ENCODE measurements around the gene BHLHE40. TPM values are rescaled to one million over a fixed set of nuclear protein-coding genes. Genes with fewer than 3 reads are reported as not detected.

The BHLHE40 gene
- total and polyA plus RNA-seq, 2 of the 13 experiments (the other 11 are each of a cell fraction or from before 2014, with no cell fraction given) = 1.8 to 51.0 TPM

- TF ChIP-seq RNF219 (CRISPR knock-in tag; IDR thresholded peaks at IDR 0.05) (no peak), ZNF816 (CRISPR knock-in tag; IDR thresholded peaks at IDR 0.05; ENCODE audit: borderline replicate concordance) (peak; percentile 69), NFAT5 (CRISPR knock-in tag; IDR thresholded peaks at IDR 0.05) (no peak), MIER3 (CRISPR knock-in tag; IDR thresholded peaks at IDR 0.05; ENCODE audit: borderline replicate concordance) (no peak), SUZ12 (IDR thresholded peaks at IDR 0.05; ENCODE audit: low read depth, low read length) (no peak), TGIF2 (CRISPR knock-in tag; IDR thresholded peaks at IDR 0.05) (0 out of 2 replicates have a peak, but pooled peaks have one; percentile 17), GPN1 (CRISPR knock-in tag; IDR thresholded peaks at IDR 0.05; ENCODE audit: borderline replicate concordance) (no peak), MAFG (CRISPR knock-in tag; IDR thresholded peaks at IDR 0.05) (no peak), AKAP8 (CRISPR knock-in tag; IDR thresholded peaks at IDR 0.05) (no peak), TRIM22 (IDR thresholded peaks at IDR 0.05) (no peak), ZNF891 (CRISPR knock-in tag; IDR thresholded peaks at IDR 0.05) (no peak), ZNF329 (CRISPR knock-in tag; IDR thresholded peaks at IDR 0.05; ENCODE audit: low read depth) (no peak), MATR3 (CRISPR knock-in tag; IDR thresholded peaks at IDR 0.05) (no peak), KAT2B (IDR thresholded peaks at IDR 0.05; ENCODE audit: borderline replicate concordance, low read depth, low read length) (no peak), ATM (IDR thresholded peaks at IDR 0.05; ENCODE audit: borderline replicate concordance) (no peak), HMG20A (CRISPR knock-in tag; IDR thresholded peaks at IDR 0.05; ENCODE audit: borderline replicate concordance) (no peak), ZNF468 (CRISPR knock-in tag; IDR thresholded peaks at IDR 0.05) (no peak; the same call in 1 of the 2 replicates), CEBPG (CRISPR knock-in tag; IDR thresholded peaks at IDR 0.05) (no peak), BHLHE40 (IDR thresholded peaks at IDR 0.05; ENCODE audit: low read length) (no peak), ZSCAN22 (CRISPR knock-in tag; IDR thresholded peaks at IDR 0.05) (peak; percentile 74; the same call in 1 of the 2 replicates), TEAD2 (CRISPR knock-in tag; IDR thresholded peaks at IDR 0.05) (no peak), CERS6 (CRISPR knock-in tag; IDR thresholded peaks at IDR 0.05) (peak; percentile 14; the same call in 1 of the 2 replicates), ZFP82 (CRISPR knock-in tag; IDR thresholded peaks at IDR 0.05; ENCODE audit: borderline replicate concordance) (0 out of 2 replicates have a peak, but pooled peaks have one; percentile 11)
Observed at GRCh38 chr3:4977853-4978203, 1.4 kb upstream of the BHLHE40 start (continued).
